ENCODE results near the gene CCR2. TPM values are rescaled to one million over a fixed set of nuclear protein-coding genes. Genes with fewer than 3 reads are reported as not detected.

CCR2 gene
- total and polyA plus RNA-seq, 2 experiments from 2014 or later = not detected

GRCh38 chr3:46393011-46393410 lies 39.1 kb downstream of the CCR2 start:
- Histone ChIP-seq H2AFZ (no peak overlapping the region), H3K36me3 (ENCODE audit: insufficient read depth) (no peaks in the 10 kb centered on the region), H3K27me3 (ENCODE audit: insufficient read depth) (no peaks in the 10 kb centered on the region), H3F3A (replicated peaks; ENCODE audit: low read depth) (no peaks in the 10 kb centered on the region), H3K79me2 (replicated peaks; ENCODE audit: insufficient read depth) (no peaks in the 10 kb centered on the region), H3K9me2 (ENCODE audit: insufficient read depth) (peaks cover 31% of the 10 kb centered on the region; the same call in 1 of the 2 replicates), H4K20me1 (replicated peaks; ENCODE audit: insufficient read depth) (no peaks in the 10 kb centered on the region), H3K4me1 (ENCODE audit: insufficient read depth) (peaks cover 11% of the 10 kb centered on the region; the same call in 1 of the 2 replicates), H3K27ac (ENCODE audit: low read depth) (no peak overlapping the region), H3K4me3 (no peak overlapping the region), H3K4me2 (no peak overlapping the region)
- Mint-ChIP-seq H3K4me3 (no peak overlapping the region), H3K27me3 (ENCODE audit: insufficient read depth, low read depth, poor library complexity) (peaks cover 11% of the 10 kb centered on the region), H3K27ac (no peak overlapping the region), H3K4me1 (peaks cover 19% of the 10 kb centered on the region), H3K9me3 (no peaks in the 10 kb centered on the region), H3K36me3 (ENCODE audit: low read depth) (no peaks in the 10 kb centered on the region)
- TF ChIP-seq POLR2AphosphoS5 (IDR thresholded peaks at IDR 0.05; ENCODE audit: low read depth) (no peak), NANOG (IDR thresholded peaks at IDR 0.05; ENCODE audit: borderline replicate concordance) (no peak), REST (IDR thresholded peaks at IDR 0.05; ENCODE audit: unreplicated experiment) (no peak), JUNB (IDR thresholded peaks at IDR 0.05; ENCODE audit: unreplicated experiment) (no peak), ZNF331 (CRISPR knock-in tag; IDR thresholded peaks at IDR 0.05; ENCODE audit: low read depth) (no peak), STAT1 (IDR thresholded peaks at IDR 0.05; ENCODE audit: unreplicated experiment) (no peak), EZH2 (IDR thresholded peaks at IDR 0.05; ENCODE audit: low read depth, unreplicated experiment) (no peak), ETS1 (IDR thresholded peaks at IDR 0.05) (no peak), EZH2phosphoT487 (IDR thresholded peaks at IDR 0.05; ENCODE audit: unreplicated experiment) (no peak), ZNF114 (CRISPR knock-in tag; IDR thresholded peaks at IDR 0.05) (no peak), ZNF462 (CRISPR knock-in tag; IDR thresholded peaks at IDR 0.05) (no peak), CREB1 (CRISPR knock-in tag; IDR thresholded peaks at IDR 0.05; ENCODE audit: low read depth) (no peak), CTCF (conservative IDR thresholded peaks at IDR 0.05; ENCODE audit: low read depth in 2 of 2) (no peak)
- no peak for ATAC-seq
- DNase-seq (ENCODE audit: low spot score) = no peak

All from GM23338 (cell line).